Measurements from ENCODE around the gene LGR4. TPM values are rescaled to one million over a fixed set of nuclear protein-coding genes. Genes with fewer than 3 reads are reported as not detected.
"Not testable (repeated sequence)": the region's sequence is repeated elsewhere in the genome, so short reads cannot be mapped to it uniquely, and the experiment has no call there.

Gene LGR4
- polyA plus RNA-seq, 3 donors, result 110 to 153 (median 134) TPM

GRCh38 chr11:27465629-27466028, 7.0 kb downstream of the LGR4 start:
- no peak for DNase-seq

- DNase-seq, result no peak
These were observed 7.7 kb downstream of the LGR4 start for GRCh38 chr11:27464909-27465308.

- no peak for DNase-seq
These were observed 8.3 kb downstream of the LGR4 start for GRCh38 chr11:27464289-27464696.

- DNase-seq, result no peak
These were observed 10.0 kb downstream of the LGR4 start for GRCh38 chr11:27462543-27462942.

GRCh38 chr11:27460158-27460978, 12.2 kb downstream of the LGR4 start:
- no peak for DNase-seq

- no peak for DNase-seq
These were observed 13.4 kb downstream of the LGR4 start for GRCh38 chr11:27459191-27459590.

- no peak for DNase-seq
These were observed 14.4 kb downstream of the LGR4 start for GRCh38 chr11:27458182-27458581.

GRCh38 chr11:27456795-27457329, 15.7 kb downstream of the LGR4 start:
- DNase-seq, result no peak

- no peak for DNase-seq
These were observed 16.3 kb downstream of the LGR4 start for GRCh38 chr11:27456140-27456794.

- DNase-seq, result no peak
These were observed 16.9 kb downstream of the LGR4 start for GRCh38 chr11:27455667-27456066.

- DNase-seq, result no peak
These were observed 18.9 kb downstream of the LGR4 start for GRCh38 chr11:27453701-27454100.

GRCh38 chr11:27452147-27452546, 20.4 kb downstream of the LGR4 start:
- no peak for DNase-seq

- DNase-seq, result no peak
These were observed 21.2 kb downstream of the LGR4 start for GRCh38 chr11:27451244-27451965.

GRCh38 chr11:27448184-27448540, 24.4 kb downstream of the LGR4 start:
- DNase-seq, result not testable (repeated sequence)

GRCh38 chr11:27447288-27448183, 25.1 kb downstream of the LGR4 start:
- no peak for DNase-seq

GRCh38 chr11:27445625-27446024, 27.0 kb downstream of the LGR4 start:
- no peak for DNase-seq

GRCh38 chr11:27444801-27445215, 27.8 kb downstream of the LGR4 start:
- no peak for DNase-seq

GRCh38 chr11:27443746-27444507, 28.7 kb downstream of the LGR4 start:
- no peak for DNase-seq

- no peak for DNase-seq
These were observed 29.4 kb downstream of the LGR4 start for GRCh38 chr11:27443227-27443626.

GRCh38 chr11:27440090-27440489, 32.5 kb downstream of the LGR4 start:
- no peak for DNase-seq

- DNase-seq, result no peak
These were observed 34.0 kb downstream of the LGR4 start for GRCh38 chr11:27438595-27438981.

Data from renal pelvis (tissue), 4 donors.